ENCODE results near the gene TMEM87A. TPM values are rescaled to one million over a fixed set of nuclear protein-coding genes. Genes with fewer than 3 reads are reported as not detected.

The TMEM87A gene
- total and polyA plus RNA-seq, 2 donors from 2014 or later = 18.8 to 57.3 TPM

- FAIRE-seq (no peak), DNase-seq (no peak)
- H3K27me3 ChIP-seq (ENCODE audit: control insufficient read depth, insufficient read depth, low read length) = no peaks in the 10 kb centered on the region
- H3K27ac ChIP-seq (ENCODE audit: low read depth in 2 of 2, low read length in 2 of 2) = no peak overlapping the region
- intact Hi-C loops (cut with DNase I) = no loop called here
- no peak overlapping the region for H3K9ac ChIP-seq (ENCODE audit: low read length in 3 of 3)
- no peaks in the 10 kb centered on the region for H3K9me3 ChIP-seq (ENCODE audit: control insufficient read depth in 2 of 3, insufficient read depth in 1 of 3, low read length in 3 of 3)
- no peak for TF ChIP-seq CTCF (IDR thresholded peaks at IDR 0.05; ENCODE audit: borderline replicate concordance, extremely low read depth, insufficient read depth)
- no peaks in the 10 kb centered on the region for H3K4me1 ChIP-seq (ENCODE audit: control insufficient read depth in 2 of 3, insufficient read depth in 2 of 3, low read depth in 1 of 3, low read length in 3 of 3)
- H3K36me3 ChIP-seq (ENCODE audit: control insufficient read depth in 2 of 3, insufficient read depth in 3 of 3, low read length in 3 of 3) = peaks cover 5 to 43% (median 25%) of the 10 kb centered on the region in 3 donors
- no peak overlapping the region for H3K4me3 ChIP-seq (ENCODE audit: low read length in 3 of 3)
Measured at GRCh38 chr15:42226648-42227047, 46.6 kb downstream of the TMEM87A start.

GRCh38 chr15:42220216-42220615 is 53.0 kb downstream of the TMEM87A start:
- FAIRE-seq (no peak), DNase-seq (no peak)
- no peaks in the 10 kb centered on the region for H3K9me3 ChIP-seq (ENCODE audit: control insufficient read depth in 2 of 3, insufficient read depth in 1 of 3, low read length in 3 of 3)
- no peaks in the 10 kb centered on the region for H3K27me3 ChIP-seq (ENCODE audit: control insufficient read depth, insufficient read depth, low read length)
- no peaks in the 10 kb centered on the region for H3K4me1 ChIP-seq (ENCODE audit: control insufficient read depth in 2 of 3, insufficient read depth in 2 of 3, low read depth in 1 of 3, low read length in 3 of 3)
- H3K4me3 ChIP-seq (ENCODE audit: low read length in 3 of 3) = no peak overlapping the region
- H3K27ac ChIP-seq (ENCODE audit: low read depth in 2 of 2, low read length in 2 of 2) = no peak overlapping the region
- intact Hi-C loops (cut with DNase I) = no loop called here
- H3K36me3 ChIP-seq (ENCODE audit: control insufficient read depth in 2 of 3, insufficient read depth in 3 of 3, low read length in 3 of 3) = peaks cover 10 to 41% (median 28%) of the 10 kb centered on the region in 3 donors
- TF ChIP-seq CTCF (IDR thresholded peaks at IDR 0.05; ENCODE audit: borderline replicate concordance, extremely low read depth, insufficient read depth) = no peak
- H3K9ac ChIP-seq (ENCODE audit: low read length in 3 of 3) = no peak overlapping the region

GRCh38 chr15:42218953-42219592 is 54.2 kb downstream of the TMEM87A start:
- Histone ChIP-seq H3K27me3 (ENCODE audit: control insufficient read depth, insufficient read depth, low read length) (no peaks in the 10 kb centered on the region), H3K9ac (ENCODE audit: low read length in 3 of 3) (no peak overlapping the region), H3K4me3 (ENCODE audit: low read length in 3 of 3) (no peak overlapping the region), H3K4me1 (ENCODE audit: control insufficient read depth in 2 of 3, insufficient read depth in 2 of 3, low read depth in 1 of 3, low read length in 3 of 3) (no peaks in the 10 kb centered on the region), H3K36me3 (ENCODE audit: control insufficient read depth in 2 of 3, insufficient read depth in 3 of 3, low read length in 3 of 3) (peaks cover 12 to 34% (median 21%) of the 10 kb centered on the region in 3 donors), H3K27ac (ENCODE audit: low read depth in 2 of 2, low read length in 2 of 2) (no peak overlapping the region), H3K9me3 (ENCODE audit: control insufficient read depth in 2 of 3, insufficient read depth in 1 of 3, low read length in 3 of 3) (no peaks in the 10 kb centered on the region)
- DNase-seq (no peak), FAIRE-seq (no peak)
- TF ChIP-seq CTCF (IDR thresholded peaks at IDR 0.05; ENCODE audit: borderline replicate concordance, extremely low read depth, insufficient read depth) = no peak
- intact Hi-C loops (cut with DNase I) = no loop called here

GRCh38 chr15:42217568-42217967 is 55.7 kb downstream of the TMEM87A start:
- intact Hi-C loops (cut with DNase I) = no loop called here
- Histone ChIP-seq H3K27me3 (ENCODE audit: control insufficient read depth, insufficient read depth, low read length) (no peaks in the 10 kb centered on the region), H3K36me3 (ENCODE audit: control insufficient read depth in 2 of 3, insufficient read depth in 3 of 3, low read length in 3 of 3) (peaks cover 14 to 33% (median 23%) of the 10 kb centered on the region in 3 donors), H3K9ac (ENCODE audit: low read length in 3 of 3) (no peak overlapping the region), H3K27ac (ENCODE audit: low read depth in 2 of 2, low read length in 2 of 2) (no peak overlapping the region), H3K4me3 (ENCODE audit: low read length in 3 of 3) (no peak overlapping the region), H3K4me1 (ENCODE audit: control insufficient read depth in 2 of 3, insufficient read depth in 2 of 3, low read depth in 1 of 3, low read length in 3 of 3) (no peaks in the 10 kb centered on the region), H3K9me3 (ENCODE audit: control insufficient read depth in 2 of 3, insufficient read depth in 1 of 3, low read length in 3 of 3) (no peaks in the 10 kb centered on the region)
- DNase-seq (no peak), FAIRE-seq (no peak)
- no peak for TF ChIP-seq CTCF (IDR thresholded peaks at IDR 0.05; ENCODE audit: borderline replicate concordance, extremely low read depth, insufficient read depth)

Data from kidney (tissue), 14 donors.